Stomach (tissue), 9 donors: ENCODE results near the gene MTHFSD. TPM values are rescaled to one million over a fixed set of nuclear protein-coding genes. Genes with fewer than 3 reads are reported as not detected.

Experiments
- DNase-seq, 2 donors: peaks; one replicate each; pipeline versions ENCODE4 v3.0.0 to v3.0.0-alpha.2; 2013 to 2019
- H3K27ac ChIP-seq, 5 donors: fragments of 200-600 bp in 4 of 5; sonication (generic) in 4 of 5; one replicate each; pipeline ENCODE4 v1.5.1; 2013 to 2019; ENCODE audit warnings: mild to moderate bottlenecking in 1 of 5, moderate library complexity in 1 of 5
- H3K27me3 ChIP-seq, 3 donors: fragments of 200-600 bp; sonication (generic); one replicate each; pipeline ENCODE4 v1.5.1; 2017 to 2019; ENCODE audit warnings: mixed run types in 1 of 3
- H3K36me3 ChIP-seq, 4 donors: fragments of 200-600 bp; sonication (generic); 1 replicate in 3 of 4; 2 replicates in 1 of 4; pipeline ENCODE4 v1.5.1; 2016 to 2019
- H3K4me1 ChIP-seq, 4 donors: fragments of 200-600 bp; sonication (generic); one replicate each; pipeline ENCODE4 v1.5.1; 2016 to 2019
- H3K4me3 ChIP-seq, 4 donors: fragments of 200-600 bp; sonication (generic) in 3 of 4; one replicate each; pipeline ENCODE4 v1.5.1; 2016 to 2019; ENCODE audit warnings: mild to moderate bottlenecking in 1 of 4
- H3K9me3 ChIP-seq, 4 donors: fragments of 200-600 bp; sonication (generic); one replicate each; pipeline ENCODE4 v1.5.1; 2016 to 2019
- EP300 ChIP-seq: sonication (generic); formaldehyde crosslinking; IDR thresholded peaks from one replicate; pipeline ENCODE4 v1.6.1; 2017; ENCODE audit warnings: antibody characterized with exemption
- POLR2A ChIP-seq, 4 donors: fragments of 450-650 bp; IDR thresholded peaks; one replicate each; pipeline ENCODE4 v1.6.1; 2016; ENCODE audit warnings: antibody characterized with exemption in 4 of 4, control low read depth in 2 of 4, mild to moderate bottlenecking in 1 of 4, moderate library complexity in 1 of 4
- POLR2AphosphoS5 ChIP-seq, 3 donors: sonication (generic); formaldehyde crosslinking; IDR thresholded peaks; one replicate each; pipeline ENCODE4 v1.6.1; 2016; ENCODE audit warnings: antibody characterized with exemption in 3 of 3
- WGBS, 5 donors: extraction: QIAGEN DNeasy Blood & Tissue Kit in 3 of 5; methylation state at CpG; one replicate each; pipeline versions ENCODE4 v1.1.5 to v1.1.7; 2013 to 2018; 5-methylcytosine and 5-hydroxymethylcytosine counted together
- intact Hi-C: fragments of 100-400 bp; cut with DNase I; formaldehyde crosslinking; loops from one replicate; pipeline ENCODE4 v1.15.1; 2023; ENCODE audit warnings: low total_unique reads
- polyA plus RNA-seq, 3 donors: library from polyadenylated mRNA; stranded (reverse); fragments of 200-250 nt; gene quantifications; one replicate each; pipeline ENCODE4 v1.2.3, GENCODE V29; 2013
- total RNA-seq, 5 donors: library from RNA; depleted of rRNA; stranded (reverse); fragments of >200 nt; gene quantifications; one replicate each; pipeline versions ENCODE4 v1.1.0 to v1.2.3, GENCODE V29; 2014 to 2016
- TF ChIP-seq, protein P1 (sequence below), 7 experiments: fragments of 450-650 bp in 4 of 7; fragments of 200-600 bp in 3 of 7; sonication (generic) in 3 of 7; IDR thresholded peaks; one replicate each; pipeline ENCODE4 v1.5.1; 2016 to 2019; ENCODE audit warnings: antibody characterized with exemption in 7 of 7, control low read depth in 2 of 7, mild to moderate bottlenecking in 1 of 7
- donor health status: healthy with polysubstance abuse.
- donor health status: Bipolar disorder and iron deficiency.
- donor health status: healthy.

MTHFSD gene
- total and polyA plus RNA-seq, 8 donors = 3.5 to 23.1 (median 7.7) TPM

DNA sequence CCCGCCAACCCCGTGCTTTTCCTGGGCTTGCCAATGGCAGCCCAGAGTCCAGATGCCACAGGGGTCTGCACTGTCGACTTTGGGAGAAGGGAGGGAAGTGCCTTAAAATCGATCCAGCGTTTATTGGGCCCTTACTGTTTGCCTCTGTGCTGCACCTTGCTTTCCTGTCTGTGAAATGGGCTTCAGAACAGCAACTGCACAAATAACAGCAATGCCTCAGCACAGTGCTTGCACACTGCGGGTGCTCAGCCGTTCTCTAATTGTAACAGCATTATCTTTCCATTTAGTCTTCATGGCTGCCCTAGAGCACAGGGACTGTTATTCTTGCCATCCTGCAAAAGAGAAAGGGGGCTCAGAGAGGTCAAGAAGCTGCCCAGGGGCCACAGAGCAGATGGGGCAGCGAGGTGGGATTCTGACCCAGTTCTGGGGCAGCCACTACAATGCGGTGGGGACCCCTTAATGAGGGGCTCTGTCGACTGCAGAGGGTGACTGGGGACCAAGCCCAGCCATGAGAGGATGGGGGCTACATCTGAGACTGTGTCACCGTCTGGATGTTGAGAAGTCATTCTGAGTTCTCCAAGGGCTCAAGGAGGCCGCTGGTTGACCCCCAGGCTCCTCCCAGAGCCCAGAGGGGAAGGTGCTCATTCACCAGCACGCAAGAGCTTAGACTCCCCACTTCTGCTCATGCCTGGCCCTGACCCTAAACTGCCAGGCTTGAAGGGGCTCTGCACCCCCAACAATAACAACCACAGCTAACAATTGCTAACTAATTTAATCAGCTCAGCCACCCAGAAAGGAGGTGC, 54.1 kb downstream of the MTHFSD start:
- Histone ChIP-seq H3K9me3 (no peaks in the 10 kb centered on the region), H3K4me1 (peaks cover 3 to 34% (median 14%) of the 10 kb centered on the region in 4 donors), H3K27ac (peak overlapping the region; percentile 74 to 99 (median 91)), H3K27me3 (peaks cover 10 to 100% (median 93%) of the 10 kb centered on the region in 3 donors), H3K4me3 (peak overlapping the region in 1 of 4 donors; percentile 9), H3K36me3 (no peaks in the 10 kb centered on the region)
- TF ChIP-seq POLR2AphosphoS5 (IDR thresholded peaks at IDR 0.05) (no peak), EP300 (no peak), POLR2A (IDR thresholded peaks at IDR 0.05) (no peak)
- TF ChIP-seq, protein P1, sequence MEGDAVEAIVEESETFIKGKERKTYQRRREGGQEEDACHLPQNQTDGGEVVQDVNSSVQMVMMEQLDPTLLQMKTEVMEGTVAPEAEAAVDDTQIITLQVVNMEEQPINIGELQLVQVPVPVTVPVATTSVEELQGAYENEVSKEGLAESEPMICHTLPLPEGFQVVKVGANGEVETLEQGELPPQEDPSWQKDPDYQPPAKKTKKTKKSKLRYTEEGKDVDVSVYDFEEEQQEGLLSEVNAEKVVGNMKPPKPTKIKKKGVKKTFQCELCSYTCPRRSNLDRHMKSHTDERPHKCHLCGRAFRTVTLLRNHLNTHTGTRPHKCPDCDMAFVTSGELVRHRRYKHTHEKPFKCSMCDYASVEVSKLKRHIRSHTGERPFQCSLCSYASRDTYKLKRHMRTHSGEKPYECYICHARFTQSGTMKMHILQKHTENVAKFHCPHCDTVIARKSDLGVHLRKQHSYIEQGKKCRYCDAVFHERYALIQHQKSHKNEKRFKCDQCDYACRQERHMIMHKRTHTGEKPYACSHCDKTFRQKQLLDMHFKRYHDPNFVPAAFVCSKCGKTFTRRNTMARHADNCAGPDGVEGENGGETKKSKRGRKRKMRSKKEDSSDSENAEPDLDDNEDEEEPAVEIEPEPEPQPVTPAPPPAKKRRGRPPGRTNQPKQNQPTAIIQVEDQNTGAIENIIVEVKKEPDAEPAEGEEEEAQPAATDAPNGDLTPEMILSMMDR (IDR thresholded peaks at IDR 0.05) = no peak
- DNase-seq = peak in 1 of 2 donors; percentile 36
- 13 to 19% (median 16%) methylated on average over 9 to 13 of the region's 13 CpGs for WGBS, 5 donors
- intact Hi-C loops = loop anchor here (10.0 kb wide), 1 partner anchor 156 kb away; no protein-coding TSS in a partner anchor

DNA sequence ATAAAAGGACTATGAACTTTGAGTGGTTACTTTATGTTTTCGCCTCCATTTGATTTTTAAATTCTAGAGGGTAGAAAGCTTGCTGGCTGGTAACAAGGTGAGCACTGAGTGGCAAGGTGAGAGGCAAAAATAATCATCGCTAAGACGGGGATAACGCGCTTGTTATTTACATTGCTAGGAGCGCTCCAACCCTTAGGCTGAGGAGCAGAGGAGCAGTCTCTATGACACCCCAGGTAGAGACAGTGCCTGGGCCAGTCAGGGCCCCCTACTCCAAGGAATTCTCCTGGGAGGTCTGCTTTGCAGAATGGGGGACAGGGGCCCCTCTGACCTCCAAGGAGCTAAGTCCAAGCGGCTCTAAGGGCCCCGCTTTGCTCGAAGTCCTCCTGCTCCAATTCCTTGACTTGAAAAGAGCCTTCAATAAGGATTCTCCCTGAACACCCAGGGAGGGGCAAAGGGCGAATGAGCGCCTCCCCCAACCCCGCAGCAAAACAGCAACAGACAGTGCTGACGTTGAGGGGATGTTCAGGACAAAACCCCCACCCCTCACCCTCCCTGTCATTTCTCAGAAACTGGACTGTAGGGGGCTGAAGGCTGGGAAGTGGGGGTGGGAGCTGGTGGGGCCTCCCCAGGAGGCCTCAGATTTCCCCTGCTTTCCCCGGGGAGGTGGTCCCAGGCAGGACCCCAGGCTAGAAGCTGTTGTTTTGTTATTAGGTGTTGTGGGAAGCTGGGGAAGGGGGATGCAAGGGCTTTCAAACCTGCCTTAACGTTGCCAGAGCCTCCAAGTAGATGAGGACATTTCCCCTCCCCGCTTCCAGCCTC, 54.9 kb downstream of the MTHFSD start:
- peak in 1 of 2 donors; percentile 57 for DNase-seq
- intact Hi-C loops = loop anchor here (10.0 kb wide), 1 partner anchor 155 kb away; no protein-coding TSS in a partner anchor
- peaks cover 10 to 100% (median 95%) of the 10 kb centered on the region in 3 donors for H3K27me3 ChIP-seq
- 11 to 25% (median 16%) methylated on average over 15 to 16 of the region's 16 CpGs for WGBS, 5 donors
- peak overlapping the region in 3 of 4 donors; percentile 11 to 48 (median 31) for H3K4me3 ChIP-seq
- H3K27ac ChIP-seq = peak overlapping the region; percentile 74 to 99 (median 91)
- H3K9me3 ChIP-seq = no peaks in the 10 kb centered on the region
- H3K4me1 ChIP-seq = peaks cover 0 to 28% (median 8%) of the 10 kb centered on the region in 4 donors
- H3K36me3 ChIP-seq = no peaks in the 10 kb centered on the region
- TF ChIP-seq POLR2A (IDR thresholded peaks at IDR 0.05) (no peak), EP300 (peak; percentile 76), POLR2AphosphoS5 (IDR thresholded peaks at IDR 0.05) (peak in 2 of 3 donors; percentile 10 to 15)
- TF ChIP-seq, protein P1 (IDR thresholded peaks at IDR 0.05) = no peak

DNA sequence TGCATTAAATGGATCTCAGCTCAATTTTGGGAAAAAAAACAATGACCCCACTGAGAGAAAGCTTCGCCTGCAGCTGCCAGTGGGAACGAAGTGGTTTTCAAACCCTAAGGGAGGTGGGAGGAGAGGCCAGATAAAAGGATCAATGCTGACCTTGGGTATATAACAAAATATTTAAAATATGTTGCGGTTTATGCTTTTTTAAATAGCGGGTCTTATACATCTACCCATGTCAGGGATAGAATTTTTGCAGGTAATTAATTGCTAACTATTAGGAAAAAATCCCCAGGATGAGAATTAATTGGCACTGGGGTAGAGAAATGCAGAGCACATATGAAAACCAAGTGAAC, 55.6 kb downstream of the MTHFSD start:
- Histone ChIP-seq H3K27ac (peak overlapping the region in 4 of 5 donors; percentile 86 to 99 (median 94)), H3K9me3 (no peaks in the 10 kb centered on the region), H3K4me1 (peaks cover 0 to 30% (median 7%) of the 10 kb centered on the region in 4 donors), H3K27me3 (peaks cover 10 to 100% (median 95%) of the 10 kb centered on the region in 3 donors), H3K36me3 (no peaks in the 10 kb centered on the region), H3K4me3 (peak overlapping the region; percentile 31 to 48 (median 44))
- no peak for DNase-seq
- intact Hi-C loops = no loop called here
- WGBS, 5 donors = 12 to 29% (median 15%) methylated on average over 4 of the region's 4 CpGs
- TF ChIP-seq EP300 (no peak), POLR2A (IDR thresholded peaks at IDR 0.05) (no peak), POLR2AphosphoS5 (IDR thresholded peaks at IDR 0.05) (no peak)
- TF ChIP-seq, protein P1 (IDR thresholded peaks at IDR 0.05) = no peak
